ENCODE data around the gene TMTC1.
A peak's percentile ranks its signal among the peaks of the same experiment; 100 is the strongest.

TMTC1 gene

DNA sequence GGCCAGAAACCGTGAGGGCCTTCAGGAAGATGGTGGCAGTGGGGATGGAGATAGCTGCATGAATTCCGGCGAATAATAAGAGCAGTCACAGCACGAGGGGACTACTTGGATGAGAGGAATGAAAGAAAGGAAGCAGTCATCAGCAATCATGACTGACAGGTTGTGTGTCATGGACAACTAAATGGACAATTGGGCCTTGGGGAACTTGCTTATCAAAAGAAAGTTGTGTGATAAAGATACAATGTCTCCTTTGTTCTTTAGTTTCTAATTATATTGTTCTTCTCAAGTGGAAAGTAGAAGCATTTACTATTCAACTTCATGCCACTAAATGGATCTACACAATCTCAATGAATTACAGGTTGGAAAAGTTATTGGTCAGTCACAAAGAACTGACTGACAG is 130.5 kb downstream of the TMTC1 start:
- DNase-seq (ENCODE audit: low read depth, low spot score) = no peak
- Histone ChIP-seq H3K9me3 (ENCODE audit: insufficient read depth, low read length) (no peaks in the 10 kb centered on the region), H3K27me3 (ENCODE audit: insufficient read depth, insufficient read length) (no peaks in the 10 kb centered on the region), H3K36me3 (ENCODE audit: insufficient read depth, insufficient read length, low read length) (no peaks in the 10 kb centered on the region), H3K9ac (ENCODE audit: insufficient read length, low read depth) (no peak overlapping the region), H3K4me3 (ENCODE audit: insufficient read length, low read depth) (no peak overlapping the region), H3K4me1 (ENCODE audit: insufficient read depth, insufficient read length) (no peaks in the 10 kb centered on the region)
- no peak for TF ChIP-seq ZNF274 (IDR thresholded peaks at IDR 0.05; ENCODE audit: low read depth, low read length)
- no peak for TF ChIP-seq YY1 (IDR thresholded peaks at IDR 0.05; ENCODE audit: insufficient read depth, insufficient read length)
- TF ChIP-seq SUZ12 (IDR thresholded peaks at IDR 0.05; ENCODE audit: extremely low read depth, insufficient read depth, insufficient read length) = no peak

DNA sequence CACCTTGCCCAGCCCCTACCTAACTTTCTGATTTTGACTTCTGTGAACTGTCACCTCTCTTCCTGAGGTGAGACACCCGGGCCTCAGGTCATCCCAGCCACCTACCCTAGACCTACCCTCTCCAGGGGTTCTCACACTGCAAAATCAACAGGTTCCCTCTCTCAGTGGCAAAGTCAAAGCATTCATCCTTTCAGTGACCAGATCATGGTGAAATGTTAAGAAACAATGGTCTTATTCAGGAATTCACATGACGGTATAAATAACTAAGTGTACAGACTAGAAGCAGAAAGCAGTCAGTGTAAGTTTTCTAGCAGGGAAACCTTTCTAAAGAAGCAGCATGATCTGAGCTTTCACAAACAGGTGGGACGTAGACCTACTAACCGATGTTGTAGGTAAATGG is 133.4 kb downstream of the TMTC1 start:
- DNase-seq (ENCODE audit: low read depth, low spot score) = no peak
- Histone ChIP-seq H3K36me3 (ENCODE audit: insufficient read depth, insufficient read length, low read length) (no peaks in the 10 kb centered on the region), H3K27me3 (ENCODE audit: insufficient read depth, insufficient read length) (no peaks in the 10 kb centered on the region), H3K9me3 (ENCODE audit: insufficient read depth, low read length) (no peaks in the 10 kb centered on the region), H3K9ac (ENCODE audit: insufficient read length, low read depth) (no peak overlapping the region), H3K4me1 (ENCODE audit: insufficient read depth, insufficient read length) (no peaks in the 10 kb centered on the region), H3K4me3 (ENCODE audit: insufficient read length, low read depth) (no peak overlapping the region)
- no peak for TF ChIP-seq YY1 (IDR thresholded peaks at IDR 0.05; ENCODE audit: insufficient read depth, insufficient read length)

DNA sequence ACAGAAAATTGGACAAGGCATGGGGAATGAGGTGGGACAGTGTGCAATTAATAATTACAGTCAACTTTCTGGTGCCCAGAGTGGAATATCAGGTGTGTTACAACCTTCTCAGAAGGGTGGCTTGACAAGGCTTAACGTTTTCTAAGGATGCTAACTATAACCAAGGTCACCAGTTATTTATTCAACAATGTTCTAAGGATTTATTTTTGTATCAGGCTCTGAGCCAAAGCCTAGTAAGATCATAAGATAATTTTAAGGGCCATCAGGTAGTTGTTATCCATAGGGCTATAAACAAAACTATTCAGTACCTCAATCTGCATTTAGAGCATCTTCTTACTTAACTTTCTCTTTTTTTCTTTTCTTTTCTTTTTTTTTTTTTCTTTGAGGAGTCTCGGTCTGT is 134.0 kb downstream of the TMTC1 start:
- Histone ChIP-seq H3K27me3 (ENCODE audit: insufficient read depth, insufficient read length) (no peaks in the 10 kb centered on the region), H3K9me3 (ENCODE audit: insufficient read depth, low read length) (no peaks in the 10 kb centered on the region), H3K9ac (ENCODE audit: insufficient read length, low read depth) (no peak overlapping the region), H3K4me3 (ENCODE audit: insufficient read length, low read depth) (no peak overlapping the region), H3K36me3 (ENCODE audit: insufficient read depth, insufficient read length, low read length) (no peaks in the 10 kb centered on the region), H3K4me1 (ENCODE audit: insufficient read depth, insufficient read length) (no peaks in the 10 kb centered on the region)
- no peak for TF ChIP-seq SUZ12 (IDR thresholded peaks at IDR 0.05; ENCODE audit: extremely low read depth, insufficient read depth, insufficient read length)
- no peak for TF ChIP-seq ZNF274 (IDR thresholded peaks at IDR 0.05; ENCODE audit: low read depth, low read length)
- TF ChIP-seq YY1 (IDR thresholded peaks at IDR 0.05; ENCODE audit: insufficient read depth, insufficient read length) = no peak
- no peak for DNase-seq (ENCODE audit: low read depth, low spot score)

DNA sequence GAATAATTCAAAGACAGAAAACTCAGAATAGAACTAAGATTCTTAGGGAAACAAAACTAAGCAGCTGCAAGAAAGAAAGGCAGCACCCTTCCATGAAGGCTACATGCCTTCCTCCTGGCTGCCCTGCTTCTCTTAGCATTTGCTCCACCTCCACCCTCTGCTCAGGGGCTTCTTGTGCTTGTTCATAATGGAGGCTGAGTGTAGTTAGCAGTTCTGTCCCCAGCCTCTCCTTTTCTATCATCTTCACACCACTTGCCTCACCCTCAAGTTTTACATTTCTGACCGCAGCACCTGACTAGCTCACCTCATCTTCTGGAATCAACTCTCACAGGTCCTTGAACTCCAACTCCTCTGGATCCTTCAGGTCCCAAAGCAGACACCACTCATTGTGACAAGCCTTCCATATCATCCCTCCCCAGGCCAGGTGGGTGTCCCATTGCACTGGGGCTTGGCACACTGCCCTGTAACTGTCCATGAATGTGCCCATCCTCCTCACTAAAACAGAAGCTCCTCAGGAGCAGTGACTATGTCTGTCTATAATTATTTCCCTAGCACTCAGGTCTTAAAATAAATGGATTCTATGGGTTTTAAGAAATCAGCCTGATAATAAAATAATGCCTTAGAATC is 139.1 kb downstream of the TMTC1 start:
- Histone ChIP-seq H3K9ac (ENCODE audit: insufficient read length, low read depth) (no peak overlapping the region), H3K36me3 (ENCODE audit: insufficient read depth, insufficient read length, low read length) (no peaks in the 10 kb centered on the region), H3K4me3 (ENCODE audit: insufficient read length, low read depth) (no peak overlapping the region), H3K27me3 (ENCODE audit: insufficient read depth, insufficient read length) (no peaks in the 10 kb centered on the region), H3K9me3 (ENCODE audit: insufficient read depth, low read length) (0 out of 2 replicates have a peak, but pooled peaks cover 5% of the 10 kb centered on the region), H3K4me1 (ENCODE audit: insufficient read depth, insufficient read length) (no peaks in the 10 kb centered on the region)
- no peak for DNase-seq (ENCODE audit: low read depth, low spot score)
- TF ChIP-seq SUZ12 (IDR thresholded peaks at IDR 0.05; ENCODE audit: extremely low read depth, insufficient read depth, insufficient read length) (no peak), YY1 (IDR thresholded peaks at IDR 0.05; ENCODE audit: insufficient read depth, insufficient read length) (no peak), ZNF274 (IDR thresholded peaks at IDR 0.05; ENCODE audit: low read depth, low read length) (no peak)

DNA sequence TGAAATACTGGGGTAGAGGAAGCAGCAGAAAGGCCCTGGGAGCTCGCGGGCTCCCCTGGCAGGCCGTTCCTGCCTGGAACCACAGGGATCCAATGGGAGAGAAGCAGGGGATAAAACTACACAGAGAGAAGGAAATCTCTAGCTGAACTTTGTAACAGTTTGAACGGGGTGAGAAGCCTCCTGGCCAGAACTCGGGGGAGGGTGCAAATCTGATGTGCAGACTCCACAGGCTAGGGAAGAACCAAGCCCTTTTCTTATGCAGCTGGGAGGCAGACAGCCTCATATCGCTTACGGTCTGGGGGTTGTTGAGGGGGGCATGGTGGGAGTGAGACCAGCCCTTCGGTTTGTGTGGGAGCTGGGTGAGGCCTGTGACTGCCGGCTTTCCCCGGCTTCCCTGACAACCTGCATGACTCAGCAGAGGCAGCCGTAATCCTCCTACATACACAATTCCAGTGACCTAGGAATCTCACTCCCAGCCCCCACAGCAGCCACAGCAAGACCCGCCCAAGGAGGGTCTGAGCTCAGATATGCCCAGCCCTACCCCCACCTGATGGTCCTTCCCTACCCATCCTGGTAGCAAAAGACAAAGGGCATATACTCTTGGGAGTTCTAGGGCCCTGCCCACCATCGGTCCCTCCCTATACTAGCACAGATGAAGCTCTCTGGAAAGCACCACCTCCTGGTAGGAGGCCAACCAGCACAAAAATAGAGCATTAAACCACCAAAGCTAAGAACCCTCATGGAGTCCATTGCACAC is 143.0 kb downstream of the TMTC1 start:
- Histone ChIP-seq H3K36me3 (ENCODE audit: insufficient read depth, insufficient read length, low read length) (no peaks in the 10 kb centered on the region), H3K9ac (ENCODE audit: insufficient read length, low read depth) (peak overlapping the region; percentile 6), H3K4me1 (ENCODE audit: insufficient read depth, insufficient read length) (no peaks in the 10 kb centered on the region), H3K4me3 (ENCODE audit: insufficient read length, low read depth) (peak overlapping the region; percentile 0), H3K9me3 (ENCODE audit: insufficient read depth, low read length) (peaks cover 5% of the 10 kb centered on the region; the same call in 1 of the 2 replicates), H3K27me3 (ENCODE audit: insufficient read depth, insufficient read length) (no peaks in the 10 kb centered on the region)
- TF ChIP-seq ZNF274 (IDR thresholded peaks at IDR 0.05; ENCODE audit: low read depth, low read length) (no peak), YY1 (IDR thresholded peaks at IDR 0.05; ENCODE audit: insufficient read depth, insufficient read length) (no peak), SUZ12 (IDR thresholded peaks at IDR 0.05; ENCODE audit: extremely low read depth, insufficient read depth, insufficient read length) (no peak)
- peak; percentile 88 for DNase-seq (ENCODE audit: low read depth, low spot score)

DNA sequence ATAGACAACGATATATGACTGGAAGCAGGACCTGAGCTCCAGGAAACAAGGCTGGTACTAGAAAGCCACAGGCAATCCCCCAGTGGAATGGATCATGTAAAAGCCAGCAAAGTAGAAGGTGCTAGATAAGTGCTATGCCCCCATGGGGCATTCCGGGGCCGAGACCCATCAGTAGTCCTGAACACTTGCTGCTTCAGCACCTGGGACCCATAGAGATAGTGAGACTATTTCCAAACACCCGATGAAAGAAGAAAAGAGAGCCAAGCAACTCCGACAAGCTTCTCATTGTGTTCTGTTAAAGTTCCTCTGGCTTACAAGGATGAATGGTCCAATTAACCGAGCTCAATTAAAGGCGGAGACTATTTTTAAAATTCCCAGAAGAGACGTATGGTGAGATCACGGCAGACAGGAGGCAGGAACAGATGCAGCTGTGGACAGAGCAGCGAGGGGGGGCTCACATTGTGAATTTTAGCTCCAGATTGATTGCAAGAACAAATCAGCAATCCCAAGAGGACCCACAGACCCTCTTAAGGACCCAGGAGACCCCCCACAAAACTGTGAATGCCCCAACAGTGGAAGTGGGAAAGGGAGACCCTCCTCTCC is 143.7 kb downstream of the TMTC1 start:
- peak overlapping the region; percentile 0 for H3K4me3 ChIP-seq (ENCODE audit: insufficient read length, low read depth)
- TF ChIP-seq YY1 (IDR thresholded peaks at IDR 0.05; ENCODE audit: insufficient read depth, insufficient read length) (no peak), SUZ12 (IDR thresholded peaks at IDR 0.05; ENCODE audit: extremely low read depth, insufficient read depth, insufficient read length) (no peak), ZNF274 (IDR thresholded peaks at IDR 0.05; ENCODE audit: low read depth, low read length) (no peak)
- H3K36me3 ChIP-seq (ENCODE audit: insufficient read depth, insufficient read length, low read length) = no peaks in the 10 kb centered on the region
- DNase-seq (ENCODE audit: low read depth, low spot score) = no peak
- peak overlapping the region; percentile 6 for H3K9ac ChIP-seq (ENCODE audit: insufficient read length, low read depth)
- no peaks in the 10 kb centered on the region for H3K4me1 ChIP-seq (ENCODE audit: insufficient read depth, insufficient read length)
- H3K27me3 ChIP-seq (ENCODE audit: insufficient read depth, insufficient read length) = no peaks in the 10 kb centered on the region
- peaks cover 5% of the 10 kb centered on the region; the same call in 1 of the 2 replicates for H3K9me3 ChIP-seq (ENCODE audit: insufficient read depth, low read length)

DNA sequence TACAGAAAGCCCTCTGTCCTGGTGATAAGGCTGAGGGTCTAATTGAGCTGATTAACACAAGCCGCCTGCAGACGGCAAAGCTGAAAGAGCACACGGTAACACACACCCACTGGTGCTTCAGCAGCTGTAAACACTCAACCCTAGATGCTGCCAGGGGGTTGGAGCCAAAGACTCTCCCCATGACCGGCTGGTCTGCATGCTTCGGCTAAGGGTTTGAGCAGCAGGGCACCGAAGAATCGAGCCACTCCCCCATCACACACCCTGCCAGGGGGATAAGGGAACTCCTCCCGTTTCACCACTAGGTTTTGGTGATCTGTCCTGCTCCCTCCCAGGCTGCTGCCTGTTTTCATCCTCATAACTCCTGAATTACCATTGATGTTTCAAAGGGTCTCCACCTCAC is 145.2 kb downstream of the TMTC1 start:
- Histone ChIP-seq H3K4me1 (ENCODE audit: insufficient read depth, insufficient read length) (no peaks in the 10 kb centered on the region), H3K9ac (ENCODE audit: insufficient read length, low read depth) (no peak overlapping the region), H3K9me3 (ENCODE audit: insufficient read depth, low read length) (peaks cover 5% of the 10 kb centered on the region; the same call in 1 of the 2 replicates), H3K36me3 (ENCODE audit: insufficient read depth, insufficient read length, low read length) (no peaks in the 10 kb centered on the region), H3K4me3 (ENCODE audit: insufficient read length, low read depth) (no peak overlapping the region), H3K27me3 (ENCODE audit: insufficient read depth, insufficient read length) (no peaks in the 10 kb centered on the region)
- TF ChIP-seq ZNF274 (IDR thresholded peaks at IDR 0.05; ENCODE audit: low read depth, low read length) (no peak), YY1 (IDR thresholded peaks at IDR 0.05; ENCODE audit: insufficient read depth, insufficient read length) (no peak), SUZ12 (IDR thresholded peaks at IDR 0.05; ENCODE audit: extremely low read depth, insufficient read depth, insufficient read length) (no peak)
- no peak for DNase-seq (ENCODE audit: low read depth, low spot score)
